GM23338 (cell line): ENCODE measurements around the gene VNN1. TPM values are rescaled to one million over a fixed set of nuclear protein-coding genes. Genes with fewer than 3 reads are reported as not detected.

Experiments
- ATAC-seq: fragments of 200-7000 bp; cut with Tn5 transposase; 3 replicates; pipeline ENCODE4 v1.9.1; 2020
- DNase-seq: peaks from one replicate; pipeline ENCODE4 v3.0.0-alpha.2; 2015; ENCODE audit warnings: low spot score
- H2AFZ ChIP-seq: fragments of 200-600 bp; sonication (generic); 2 replicates; pipeline ENCODE4 v1.8.0; 2016; ENCODE audit warnings: antibody characterized with exemption, mild to moderate bottlenecking, moderate library complexity
- H3F3A ChIP-seq: fragments of 200-600 bp; sonication (generic); replicated peaks from 2 replicates; pipeline ENCODE4 v1.8.0; 2017; ENCODE audit warnings: antibody characterized with exemption, mixed run types, low read depth
- H3K27ac ChIP-seq: fragments of 200-600 bp; sonication (generic); 2 replicates; pipeline ENCODE4 v1.6.1; 2016; ENCODE audit warnings: low read depth
- H3K27me3 ChIP-seq: fragments of 200-600 bp; sonication (generic); 2 replicates; pipeline ENCODE4 v1.8.0; 2016; ENCODE audit warnings: mild to moderate bottlenecking, mixed run types, moderate library complexity; ENCODE audit not compliant: insufficient read depth
- H3K36me3 ChIP-seq: fragments of 200-600 bp; sonication (generic); 2 replicates; pipeline ENCODE4 v1.8.0; 2016; ENCODE audit warnings: mild to moderate bottlenecking; ENCODE audit not compliant: insufficient read depth
- H3K4me1 ChIP-seq: fragments of 200-600 bp; sonication (generic); 2 replicates; pipeline ENCODE4 v1.8.0; 2016; ENCODE audit warnings: mild to moderate bottlenecking, moderate library complexity; ENCODE audit not compliant: insufficient read depth
- H3K4me2 ChIP-seq: fragments of 200-600 bp; sonication (generic); 2 replicates; pipeline ENCODE4 v1.7.1; 2017; ENCODE audit warnings: mixed run types
- H3K4me3 ChIP-seq: fragments of 200-600 bp; sonication (generic); 2 replicates; pipeline ENCODE4 v1.6.1; 2016; ENCODE audit warnings: mixed run types
- H3K79me2 ChIP-seq: fragments of 200-600 bp; sonication (generic); replicated peaks from 2 replicates; pipeline ENCODE4 v1.8.0; 2017; ENCODE audit warnings: mild to moderate bottlenecking; ENCODE audit not compliant: insufficient read depth
- H3K9me2 ChIP-seq: fragments of 200-600 bp; sonication (generic); 2 replicates; pipeline ENCODE4 v1.8.0; 2017; ENCODE audit not compliant: insufficient read depth
- H4K20me1 ChIP-seq: fragments of 200-600 bp; sonication (generic); replicated peaks from 2 replicates; pipeline ENCODE4 v1.8.0; 2017; ENCODE audit warnings: mild to moderate bottlenecking; ENCODE audit not compliant: insufficient read depth
- H3K27ac Mint-ChIP-seq: 2 replicates; pipeline ENCODE4 v1.8.0; 2020; ENCODE audit warnings: inconsistent platforms, mild to moderate bottlenecking, moderate library complexity, mixed read lengths
- H3K27me3 Mint-ChIP-seq: 3 replicates; pipeline ENCODE4 v1.8.0; 2022; ENCODE audit warnings: low read depth, mild to moderate bottlenecking, moderate library complexity, mixed read lengths, inconsistent platforms; ENCODE audit not compliant: insufficient read depth, poor library complexity
- H3K36me3 Mint-ChIP-seq: 3 replicates; pipeline ENCODE4 v1.8.0; 2021; ENCODE audit warnings: low read depth, mild to moderate bottlenecking, inconsistent platforms, moderate library complexity, mixed read lengths
- H3K4me1 Mint-ChIP-seq: 3 replicates; pipeline ENCODE4 v1.8.0; 2020; ENCODE audit warnings: mild to moderate bottlenecking, inconsistent platforms, mixed read lengths
- H3K4me3 Mint-ChIP-seq: 3 replicates; pipeline ENCODE4 v1.8.0; 2021; ENCODE audit warnings: moderate library complexity, mild to moderate bottlenecking, inconsistent platforms, mixed read lengths
- H3K9me3 Mint-ChIP-seq: 3 replicates; pipeline ENCODE4 v1.8.0; 2020; ENCODE audit warnings: moderate library complexity, mild to moderate bottlenecking, inconsistent platforms, mixed read lengths
- CREB1 ChIP-seq: fragments of 250-450 bp; sonication (Bioruptor Pico); IDR thresholded peaks from 2 replicates; pipeline ENCODE4 v1.5.0; 2020; ENCODE audit warnings: low read depth, mild to moderate bottlenecking, moderate library complexity
- CTCF ChIP-seq, 2 experiments: fragments of 200-600 bp in 1 of 2; sonication (generic) in 1 of 2; conservative IDR thresholded peaks; 2 replicates each; pipeline versions ENCODE4 v1.5.1 to v1.6.1; 2016 to 2017; ENCODE audit warnings: antibody characterized with exemption in 2 of 2, low read depth in 2 of 2, mild to moderate bottlenecking in 2 of 2, moderate library complexity in 1 of 2
- EZH2 ChIP-seq: fragments of 200-600 bp; sonication (generic); IDR thresholded peaks from one replicate; pipeline ENCODE4 v1.8.0; 2017; ENCODE audit warnings: antibody characterized with exemption, mild to moderate bottlenecking, low read depth; ENCODE audit not compliant: unreplicated experiment
- EZH2phosphoT487 ChIP-seq: fragments of 200-600 bp; sonication (generic); IDR thresholded peaks from one replicate; pipeline ENCODE4 v1.8.1; 2018; ENCODE audit warnings: antibody characterized with exemption; ENCODE audit not compliant: unreplicated experiment
- JUNB ChIP-seq: IDR thresholded peaks from one replicate; pipeline ENCODE4 v1.6.1; 2016; ENCODE audit warnings: antibody characterized with exemption; ENCODE audit not compliant: unreplicated experiment
- NANOG ChIP-seq: IDR thresholded peaks from 2 replicates; pipeline ENCODE4 v1.6.1; 2016; ENCODE audit warnings: antibody characterized with exemption, borderline replicate concordance
- POLR2AphosphoS5 ChIP-seq: IDR thresholded peaks from 2 replicates; pipeline ENCODE4 v1.6.1; 2016; ENCODE audit warnings: antibody characterized with exemption, low read depth
- STAT1 ChIP-seq: IDR thresholded peaks from one replicate; pipeline ENCODE4 v1.6.1; 2016; ENCODE audit warnings: antibody characterized with exemption; ENCODE audit not compliant: unreplicated experiment
- ZNF114 ChIP-seq: fragments of 250-450 bp; sonication (Bioruptor Pico); IDR thresholded peaks from 2 replicates; pipeline ENCODE4 v1.5.0; 2020; ENCODE audit warnings: mild to moderate bottlenecking, moderate library complexity
- ZNF331 ChIP-seq: fragments of 250-450 bp; sonication (Bioruptor Pico); IDR thresholded peaks from 2 replicates; pipeline ENCODE4 v1.5.0; 2020; ENCODE audit warnings: low read depth, mild to moderate bottlenecking, moderate library complexity
- polyA plus RNA-seq: library from polyadenylated mRNA; unstranded; fragments of >200 nt; fragmentation: Nextera tagmentation; extraction: Ambion mirVana; gene quantifications from 2 replicates; pipeline ENCODE4 v1.2.1, GENCODE V29; 2016
- total RNA-seq: library from RNA; depleted of rRNA; stranded (reverse); fragments of >200 nt; shearing (Covaris generic); gene quantifications from 2 replicates; pipeline ENCODE4 v1.2.3, GENCODE V29; 2014
- TF ChIP-seq, protein P1 (sequence below): IDR thresholded peaks from one replicate; pipeline ENCODE4 v1.6.1; 2018; ENCODE audit warnings: antibody characterized with exemption; ENCODE audit not compliant: unreplicated experiment
- TF ChIP-seq, protein P2 (sequence below): fragments of 250-450 bp; sonication (Bioruptor Pico); IDR thresholded peaks from 2 replicates; pipeline ENCODE4 v1.5.0; 2020; ENCODE audit warnings: mild to moderate bottlenecking, moderate library complexity
- TF ChIP-seq, protein P3 (sequence below): IDR thresholded peaks from 2 replicates; pipeline ENCODE4 v1.6.1; 2016; ENCODE audit warnings: antibody characterized with exemption

Gene VNN1
- total and polyA plus RNA-seq, 2 experiments from 2014 or later, result not detected

- peaks cover 5% of the 10 kb centered on the region; the same call in 2 of the 3 replicates for H3K4me1 Mint-ChIP-seq
- Histone ChIP-seq H4K20me1 (no peaks in the 10 kb centered on the region), H3K4me1 (peaks cover 7% of the 10 kb centered on the region; the same call in 1 of the 2 replicates), H3K9me2 (peaks cover 19% of the 10 kb centered on the region), H3K27ac (no peak overlapping the region; the same call in 1 of the 2 replicates), H3K79me2 (no peaks in the 10 kb centered on the region), H2AFZ (no peak overlapping the region), H3K4me3 (no peak overlapping the region), H3K4me2 (no peak overlapping the region), H3K36me3 (no peaks in the 10 kb centered on the region), H3F3A (no peaks in the 10 kb centered on the region), H3K27me3 (no peaks in the 10 kb centered on the region)
- no peak for ATAC-seq
- no peak for DNase-seq
- no peaks in the 10 kb centered on the region for H3K27me3 Mint-ChIP-seq
- no peak overlapping the region for H3K27ac Mint-ChIP-seq
- no peak overlapping the region for H3K4me3 Mint-ChIP-seq
- H3K36me3 Mint-ChIP-seq, result no peaks in the 10 kb centered on the region
- no peaks in the 10 kb centered on the region for H3K9me3 Mint-ChIP-seq
- TF ChIP-seq NANOG (no peak), JUNB (no peak), STAT1 (no peak), CTCF (conservative IDR thresholded peaks at IDR 0.05; ENCODE audit: low read depth in 2 of 2) (no peak), CREB1 (no peak), EZH2 (no peak), ZNF331 (CRISPR knock-in tag) (no peak), POLR2AphosphoS5 (no peak), ZNF114 (CRISPR knock-in tag) (no peak), EZH2phosphoT487 (no peak)
- TF ChIP-seq, protein P1, sequence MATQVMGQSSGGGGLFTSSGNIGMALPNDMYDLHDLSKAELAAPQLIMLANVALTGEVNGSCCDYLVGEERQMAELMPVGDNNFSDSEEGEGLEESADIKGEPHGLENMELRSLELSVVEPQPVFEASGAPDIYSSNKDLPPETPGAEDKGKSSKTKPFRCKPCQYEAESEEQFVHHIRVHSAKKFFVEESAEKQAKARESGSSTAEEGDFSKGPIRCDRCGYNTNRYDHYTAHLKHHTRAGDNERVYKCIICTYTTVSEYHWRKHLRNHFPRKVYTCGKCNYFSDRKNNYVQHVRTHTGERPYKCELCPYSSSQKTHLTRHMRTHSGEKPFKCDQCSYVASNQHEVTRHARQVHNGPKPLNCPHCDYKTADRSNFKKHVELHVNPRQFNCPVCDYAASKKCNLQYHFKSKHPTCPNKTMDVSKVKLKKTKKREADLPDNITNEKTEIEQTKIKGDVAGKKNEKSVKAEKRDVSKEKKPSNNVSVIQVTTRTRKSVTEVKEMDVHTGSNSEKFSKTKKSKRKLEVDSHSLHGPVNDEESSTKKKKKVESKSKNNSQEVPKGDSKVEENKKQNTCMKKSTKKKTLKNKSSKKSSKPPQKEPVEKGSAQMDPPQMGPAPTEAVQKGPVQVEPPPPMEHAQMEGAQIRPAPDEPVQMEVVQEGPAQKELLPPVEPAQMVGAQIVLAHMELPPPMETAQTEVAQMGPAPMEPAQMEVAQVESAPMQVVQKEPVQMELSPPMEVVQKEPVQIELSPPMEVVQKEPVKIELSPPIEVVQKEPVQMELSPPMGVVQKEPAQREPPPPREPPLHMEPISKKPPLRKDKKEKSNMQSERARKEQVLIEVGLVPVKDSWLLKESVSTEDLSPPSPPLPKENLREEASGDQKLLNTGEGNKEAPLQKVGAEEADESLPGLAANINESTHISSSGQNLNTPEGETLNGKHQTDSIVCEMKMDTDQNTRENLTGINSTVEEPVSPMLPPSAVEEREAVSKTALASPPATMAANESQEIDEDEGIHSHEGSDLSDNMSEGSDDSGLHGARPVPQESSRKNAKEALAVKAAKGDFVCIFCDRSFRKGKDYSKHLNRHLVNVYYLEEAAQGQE, result no peak
- TF ChIP-seq, protein P2, sequence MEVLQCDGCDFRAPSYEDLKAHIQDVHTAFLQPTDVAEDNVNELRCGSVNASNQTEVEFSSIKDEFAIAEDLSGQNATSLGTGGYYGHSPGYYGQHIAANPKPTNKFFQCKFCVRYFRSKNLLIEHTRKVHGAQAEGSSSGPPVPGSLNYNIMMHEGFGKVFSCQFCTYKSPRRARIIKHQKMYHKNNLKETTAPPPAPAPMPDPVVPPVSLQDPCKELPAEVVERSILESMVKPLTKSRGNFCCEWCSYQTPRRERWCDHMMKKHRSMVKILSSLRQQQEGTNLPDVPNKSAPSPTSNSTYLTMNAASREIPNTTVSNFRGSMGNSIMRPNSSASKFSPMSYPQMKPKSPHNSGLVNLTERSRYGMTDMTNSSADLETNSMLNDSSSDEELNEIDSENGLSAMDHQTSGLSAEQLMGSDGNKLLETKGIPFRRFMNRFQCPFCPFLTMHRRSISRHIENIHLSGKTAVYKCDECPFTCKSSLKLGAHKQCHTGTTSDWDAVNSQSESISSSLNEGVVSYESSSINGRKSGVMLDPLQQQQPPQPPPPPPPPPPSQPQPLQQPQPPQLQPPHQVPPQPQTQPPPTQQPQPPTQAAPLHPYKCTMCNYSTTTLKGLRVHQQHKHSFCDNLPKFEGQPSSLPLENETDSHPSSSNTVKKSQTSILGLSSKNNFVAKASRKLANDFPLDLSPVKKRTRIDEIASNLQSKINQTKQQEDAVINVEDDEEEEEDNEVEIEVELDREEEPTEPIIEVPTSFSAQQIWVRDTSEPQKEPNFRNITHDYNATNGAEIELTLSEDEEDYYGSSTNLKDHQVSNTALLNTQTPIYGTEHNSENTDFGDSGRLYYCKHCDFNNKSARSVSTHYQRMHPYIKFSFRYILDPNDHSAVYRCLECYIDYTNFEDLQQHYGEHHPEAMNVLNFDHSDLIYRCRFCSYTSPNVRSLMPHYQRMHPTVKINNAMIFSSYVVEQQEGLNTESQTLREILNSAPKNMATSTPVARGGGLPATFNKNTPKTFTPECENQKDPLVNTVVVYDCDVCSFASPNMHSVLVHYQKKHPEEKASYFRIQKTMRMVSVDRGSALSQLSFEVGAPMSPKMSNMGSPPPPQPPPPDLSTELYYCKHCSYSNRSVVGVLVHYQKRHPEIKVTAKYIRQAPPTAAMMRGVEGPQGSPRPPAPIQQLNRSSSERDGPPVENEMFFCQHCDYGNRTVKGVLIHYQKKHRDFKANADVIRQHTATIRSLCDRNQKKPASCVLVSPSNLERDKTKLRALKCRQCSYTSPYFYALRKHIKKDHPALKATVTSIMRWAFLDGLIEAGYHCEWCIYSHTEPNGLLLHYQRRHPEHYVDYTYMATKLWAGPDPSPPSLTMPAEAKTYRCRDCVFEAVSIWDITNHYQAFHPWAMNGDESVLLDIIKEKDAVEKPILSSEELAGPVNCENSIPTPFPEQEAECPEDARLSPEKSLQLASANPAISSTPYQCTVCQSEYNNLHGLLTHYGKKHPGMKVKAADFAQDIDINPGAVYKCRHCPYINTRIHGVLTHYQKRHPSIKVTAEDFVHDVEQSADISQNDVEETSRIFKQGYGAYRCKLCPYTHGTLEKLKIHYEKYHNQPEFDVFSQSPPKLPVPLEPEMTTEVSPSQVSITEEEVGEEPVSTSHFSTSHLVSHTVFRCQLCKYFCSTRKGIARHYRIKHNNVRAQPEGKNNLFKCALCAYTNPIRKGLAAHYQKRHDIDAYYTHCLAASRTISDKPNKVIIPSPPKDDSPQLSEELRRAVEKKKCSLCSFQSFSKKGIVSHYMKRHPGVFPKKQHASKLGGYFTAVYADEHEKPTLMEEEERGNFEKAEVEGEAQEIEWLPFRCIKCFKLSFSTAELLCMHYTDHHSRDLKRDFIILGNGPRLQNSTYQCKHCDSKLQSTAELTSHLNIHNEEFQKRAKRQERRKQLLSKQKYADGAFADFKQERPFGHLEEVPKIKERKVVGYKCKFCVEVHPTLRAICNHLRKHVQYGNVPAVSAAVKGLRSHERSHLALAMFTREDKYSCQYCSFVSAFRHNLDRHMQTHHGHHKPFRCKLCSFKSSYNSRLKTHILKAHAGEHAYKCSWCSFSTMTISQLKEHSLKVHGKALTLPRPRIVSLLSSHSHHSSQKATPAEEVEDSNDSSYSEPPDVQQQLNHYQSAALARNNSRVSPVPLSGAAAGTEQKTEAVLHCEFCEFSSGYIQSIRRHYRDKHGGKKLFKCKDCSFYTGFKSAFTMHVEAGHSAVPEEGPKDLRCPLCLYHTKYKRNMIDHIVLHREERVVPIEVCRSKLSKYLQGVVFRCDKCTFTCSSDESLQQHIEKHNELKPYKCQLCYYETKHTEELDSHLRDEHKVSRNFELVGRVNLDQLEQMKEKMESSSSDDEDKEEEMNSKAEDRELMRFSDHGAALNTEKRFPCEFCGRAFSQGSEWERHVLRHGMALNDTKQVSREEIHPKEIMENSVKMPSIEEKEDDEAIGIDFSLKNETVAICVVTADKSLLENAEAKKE (CRISPR knock-in tag), result no peak
- TF ChIP-seq, protein P3, sequence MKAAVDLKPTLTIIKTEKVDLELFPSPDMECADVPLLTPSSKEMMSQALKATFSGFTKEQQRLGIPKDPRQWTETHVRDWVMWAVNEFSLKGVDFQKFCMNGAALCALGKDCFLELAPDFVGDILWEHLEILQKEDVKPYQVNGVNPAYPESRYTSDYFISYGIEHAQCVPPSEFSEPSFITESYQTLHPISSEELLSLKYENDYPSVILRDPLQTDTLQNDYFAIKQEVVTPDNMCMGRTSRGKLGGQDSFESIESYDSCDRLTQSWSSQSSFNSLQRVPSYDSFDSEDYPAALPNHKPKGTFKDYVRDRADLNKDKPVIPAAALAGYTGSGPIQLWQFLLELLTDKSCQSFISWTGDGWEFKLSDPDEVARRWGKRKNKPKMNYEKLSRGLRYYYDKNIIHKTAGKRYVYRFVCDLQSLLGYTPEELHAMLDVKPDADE, result no peak
These were observed 62.8 kb downstream of the VNN1 start for GRCh38 chr6:132651062-132651461.
